ENCODE data around the gene ATP5PO.

DNA sequence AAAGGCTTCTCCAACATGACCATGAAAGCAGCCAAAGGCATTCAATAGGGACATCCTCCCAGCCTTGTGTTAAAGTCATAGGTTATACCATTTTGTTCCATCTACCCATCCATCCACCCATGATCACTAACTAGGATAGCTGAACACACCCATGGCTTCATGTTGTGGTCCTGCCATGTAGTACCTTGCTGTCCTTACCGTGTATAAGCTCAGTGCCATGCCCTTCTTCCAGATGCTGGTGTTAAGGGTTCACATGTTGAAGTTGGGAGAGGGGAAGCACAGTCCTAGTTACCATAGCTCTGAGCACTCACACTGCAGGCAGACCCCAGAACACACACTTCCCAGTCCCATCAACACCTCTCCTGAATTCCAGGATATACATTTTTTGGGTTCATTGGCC, 51.5 kb downstream of the ATP5PO start:
- no peak for TF ChIP-seq EZH2 (optimal IDR thresholded peaks at IDR 0.05; ENCODE audit: low read depth, low read length)
- no peak for TF ChIP-seq CTCF (IDR thresholded peaks at IDR 0.05; ENCODE audit: low read length)
